Trophoblast cell (in vitro differentiated cells and primary cell): ENCODE measurements around the gene THRB.
"Not testable (repeated sequence)": the region's sequence is repeated elsewhere in the genome, so short reads cannot be mapped to it uniquely, and the experiment has no call there.

Experiments
- DNase-seq, 2 donors: peaks; one replicate each; pipeline ENCODE4 v3.0.0-alpha.2; 2016
- H2AFZ ChIP-seq: 2 replicates; pipeline ENCODE4 v1.6.1; 2013; ENCODE audit warnings: low read length, moderate library complexity, mild to moderate bottlenecking; ENCODE audit not compliant: insufficient read depth, poor library complexity
- H2AK5ac ChIP-seq: 2 replicates; pipeline ENCODE4 v1.6.1; 2013; ENCODE audit warnings: mild to moderate bottlenecking, low read length
- H2BK120ac ChIP-seq: 2 replicates; pipeline ENCODE4 v1.6.1; 2013; ENCODE audit warnings: low read length, mild to moderate bottlenecking, moderate library complexity; ENCODE audit not compliant: insufficient read depth, poor library complexity
- H2BK12ac ChIP-seq: 2 replicates; pipeline ENCODE4 v1.6.1; 2013; ENCODE audit warnings: mild to moderate bottlenecking, low read length, moderate library complexity
- H2BK5ac ChIP-seq: 2 replicates; pipeline ENCODE4 v1.6.1; 2013; ENCODE audit warnings: low read length, low read depth, moderate library complexity, mild to moderate bottlenecking; ENCODE audit not compliant: poor library complexity
- H3K14ac ChIP-seq: 2 replicates; pipeline ENCODE4 v1.6.1; 2013; ENCODE audit warnings: mild to moderate bottlenecking, low read length
- H3K18ac ChIP-seq: 2 replicates; pipeline ENCODE4 v1.6.1; 2013; ENCODE audit warnings: mild to moderate bottlenecking, low read length
- H3K23ac ChIP-seq: 2 replicates; pipeline ENCODE4 v1.6.1; 2013; ENCODE audit warnings: low read length
- H3K27ac ChIP-seq: 2 replicates; pipeline ENCODE4 v1.5.1; 2013; ENCODE audit warnings: low read depth, mild to moderate bottlenecking, inconsistent platforms, low read length, moderate library complexity
- H3K27me3 ChIP-seq: 2 replicates; pipeline ENCODE4 v1.6.1; 2013; ENCODE audit warnings: inconsistent platforms, mild to moderate bottlenecking, low read length, moderate library complexity; ENCODE audit not compliant: insufficient read depth
- H3K36me3 ChIP-seq, 2 experiments: 1 replicate in 1 of 2; 2 replicates in 1 of 2; pipeline ENCODE4 v1.6.1; 2013; ENCODE audit warnings: low read length in 2 of 2, mild to moderate bottlenecking in 2 of 2, moderate library complexity in 1 of 2; ENCODE audit not compliant: insufficient read depth in 2 of 2, control insufficient read depth in 1 of 2
- H3K4ac ChIP-seq: 2 replicates; pipeline ENCODE4 v1.6.1; 2013; ENCODE audit warnings: low read depth, mild to moderate bottlenecking, low read length, moderate library complexity
- H3K4me1 ChIP-seq, 2 experiments: 1 replicate in 1 of 2; 2 replicates in 1 of 2; pipeline ENCODE4 v1.6.1; 2013; ENCODE audit warnings: low read length in 2 of 2, mild to moderate bottlenecking in 2 of 2, moderate library complexity in 1 of 2; ENCODE audit not compliant: insufficient read depth in 2 of 2, control insufficient read depth in 1 of 2
- H3K4me2 ChIP-seq: 2 replicates; pipeline ENCODE4 v1.6.1; 2013; ENCODE audit warnings: inconsistent platforms, mild to moderate bottlenecking, low read length, moderate library complexity
- H3K4me3 ChIP-seq: 2 replicates; pipeline ENCODE4 v1.5.1; 2013; ENCODE audit warnings: mild to moderate bottlenecking, low read depth, low read length, inconsistent platforms
- H3K79me1 ChIP-seq: one replicate; pipeline ENCODE4 v1.6.1; 2013; ENCODE audit warnings: low read length
- H3K79me2 ChIP-seq: 2 replicates; pipeline ENCODE4 v1.6.1; 2013; ENCODE audit warnings: low read length, mild to moderate bottlenecking; ENCODE audit not compliant: control insufficient read depth, insufficient read depth, poor library complexity
- H3K9ac ChIP-seq: 2 replicates; pipeline ENCODE4 v1.6.1; 2013; ENCODE audit warnings: mild to moderate bottlenecking, low read length
- H3K9me3 ChIP-seq: 2 replicates; pipeline ENCODE4 v1.6.1; 2013; ENCODE audit warnings: low read depth, mild to moderate bottlenecking, control low read depth, inconsistent platforms, low read length; ENCODE audit not compliant: insufficient read depth
- H4K12ac ChIP-seq: 2 replicates; pipeline ENCODE4 v1.6.1; 2013; ENCODE audit warnings: low read depth, mild to moderate bottlenecking, low read length, moderate library complexity
- H4K8ac ChIP-seq: 2 replicates; pipeline ENCODE4 v1.6.1; 2013; ENCODE audit warnings: low read depth, mild to moderate bottlenecking, low read length, moderate library complexity
- H4K91ac ChIP-seq: one replicate; pipeline ENCODE4 v1.6.1; 2013; ENCODE audit warnings: low read depth, mild to moderate bottlenecking, low read length, moderate library complexity
- WGBS: extraction: QIAGEN DNeasy Blood & Tissue Kit; methylation state at CpG from one replicate; pipeline ENCODE4 v1.1.7; 2013; ENCODE audit warnings: missing lambda C conversion rate; ENCODE audit not compliant: insufficient read length, insufficient coverage; ENCODE audit errors: extremely low coverage; 5-methylcytosine and 5-hydroxymethylcytosine counted together

Gene THRB

GRCh38 chr3:24399614-24400013 lies 95.0 kb downstream of the THRB start:
- DNase-seq: no peak
- no peaks in the 10 kb centered on the region for H3K27me3 ChIP-seq
- no peak overlapping the region for H3K23ac ChIP-seq
- no peak overlapping the region for H2BK12ac ChIP-seq
- H2BK120ac ChIP-seq: no peak overlapping the region
- H3K79me2 ChIP-seq: no peaks in the 10 kb centered on the region
- no peak overlapping the region for H3K4me2 ChIP-seq
- H2AFZ ChIP-seq: no peak overlapping the region
- H3K36me3 ChIP-seq: peaks cover 0 to 2% of the 10 kb centered on the region in 2 experiments
- no peak overlapping the region for H4K91ac ChIP-seq
- no peak overlapping the region for H3K27ac ChIP-seq
- no peak overlapping the region for H2AK5ac ChIP-seq
- no peak overlapping the region for H3K14ac ChIP-seq
- no peaks in the 10 kb centered on the region for H3K4me1 ChIP-seq
- no peak overlapping the region for H3K4ac ChIP-seq
- no CpG with 5 or more reads among the region's 3 CpGs for WGBS
- no peaks in the 10 kb centered on the region for H3K79me1 ChIP-seq
- H3K9ac ChIP-seq: no peak overlapping the region
- no peak overlapping the region for H3K4me3 ChIP-seq
- no peaks in the 10 kb centered on the region for H3K9me3 ChIP-seq
- no peak overlapping the region for H4K8ac ChIP-seq
- H4K12ac ChIP-seq: no peak overlapping the region
- no peak overlapping the region for H2BK5ac ChIP-seq
- H3K18ac ChIP-seq: no peak overlapping the region

- not testable (repeated sequence) for H3K4me1 ChIP-seq, H4K91ac ChIP-seq, H3K4me2 ChIP-seq, H2AFZ ChIP-seq, H3K27ac ChIP-seq, H2BK120ac ChIP-seq, H4K12ac ChIP-seq, H2BK5ac ChIP-seq, H2AK5ac ChIP-seq, H3K36me3 ChIP-seq, H3K27me3 ChIP-seq, H3K79me2 ChIP-seq, H3K4ac ChIP-seq, H3K4me3 ChIP-seq, H3K9me3 ChIP-seq, H3K79me1 ChIP-seq, H3K23ac ChIP-seq, H3K14ac ChIP-seq, H4K8ac ChIP-seq, H2BK12ac ChIP-seq, H3K18ac ChIP-seq, H3K9ac ChIP-seq, DNase-seq
- WGBS: no CpG with 5 or more reads among the region's 5 CpGs
Observed at GRCh38 chr3:24398712-24399111, 95.9 kb downstream of the THRB start.

GRCh38 chr3:24396338-24396737 lies 98.3 kb downstream of the THRB start:
- H3K4me2 ChIP-seq: no peak overlapping the region
- no peak overlapping the region for H3K18ac ChIP-seq
- H3K9ac ChIP-seq: no peak overlapping the region
- no peak overlapping the region for H2AK5ac ChIP-seq
- no peak overlapping the region for H2BK120ac ChIP-seq
- H4K8ac ChIP-seq: no peak overlapping the region
- no peak overlapping the region for H3K23ac ChIP-seq
- H4K12ac ChIP-seq: no peak overlapping the region
- H3K27me3 ChIP-seq: no peaks in the 10 kb centered on the region
- H3K9me3 ChIP-seq: no peaks in the 10 kb centered on the region
- H2AFZ ChIP-seq: no peak overlapping the region
- no CpG with 5 or more reads among the region's 4 CpGs for WGBS
- H4K91ac ChIP-seq: no peak overlapping the region
- no peaks in the 10 kb centered on the region for H3K79me1 ChIP-seq
- peaks cover 0 to 2% of the 10 kb centered on the region in 2 experiments for H3K36me3 ChIP-seq
- H2BK12ac ChIP-seq: no peak overlapping the region
- H3K4ac ChIP-seq: no peak overlapping the region
- no peaks in the 10 kb centered on the region for H3K4me1 ChIP-seq
- no peaks in the 10 kb centered on the region for H3K79me2 ChIP-seq
- no peak overlapping the region for H3K4me3 ChIP-seq
- H2BK5ac ChIP-seq: no peak overlapping the region
- H3K14ac ChIP-seq: no peak overlapping the region
- no peak overlapping the region for H3K27ac ChIP-seq
- DNase-seq: no peak

- Histone ChIP-seq H4K91ac (no peak overlapping the region), H3K27me3 (no peaks in the 10 kb centered on the region), H3K18ac (no peak overlapping the region), H3K23ac (no peak overlapping the region), H3K4me1 (peaks cover 2 to 6% of the 10 kb centered on the region in 2 experiments), H4K12ac (no peak overlapping the region), H3K9me3 (no peaks in the 10 kb centered on the region), H3K4ac (no peak overlapping the region), H2BK120ac (no peak overlapping the region), H4K8ac (no peak overlapping the region), H3K9ac (no peak overlapping the region), H3K36me3 (peaks cover 1 to 2% of the 10 kb centered on the region in 2 experiments), H2BK12ac (no peak overlapping the region), H3K79me2 (peaks cover 2% of the 10 kb centered on the region), H3K79me1 (no peaks in the 10 kb centered on the region), H3K27ac (no peak overlapping the region), H3K4me2 (no peak overlapping the region), H2AK5ac (no peak overlapping the region), H3K14ac (no peak overlapping the region), H3K4me3 (no peak overlapping the region), H2BK5ac (no peak overlapping the region), H2AFZ (no peak overlapping the region)
- no peak for DNase-seq
- no CpG with 5 or more reads among the region's 2 CpGs for WGBS
Observed at GRCh38 chr3:24394754-24395153, 99.9 kb downstream of the THRB start.
